Measurements from ENCODE around the gene ARVCF.

Gene ARVCF

DNA sequence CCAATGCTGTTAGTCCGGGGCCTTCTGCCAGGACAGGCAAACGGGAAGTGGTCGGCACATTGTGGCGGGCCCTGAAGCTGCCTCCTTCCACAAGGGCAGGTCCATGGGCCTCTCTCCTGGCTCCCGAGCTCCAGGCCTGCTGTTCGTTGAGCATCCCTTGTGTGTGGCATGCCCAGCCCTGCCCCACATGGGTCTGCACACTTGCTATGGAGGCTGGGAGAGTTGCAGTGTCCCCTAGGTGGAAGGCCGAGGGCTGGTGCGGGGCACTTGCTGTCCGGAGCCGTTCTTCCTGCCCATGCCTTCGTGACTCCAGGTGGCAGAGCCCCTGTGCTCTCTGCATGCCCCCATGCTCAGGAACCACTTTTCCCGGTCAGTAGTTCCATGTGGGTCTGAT, 37.4 kb upstream of the ARVCF start:
- no peak for DNase-seq (ENCODE audit: low read depth, low spot score)

DNA sequence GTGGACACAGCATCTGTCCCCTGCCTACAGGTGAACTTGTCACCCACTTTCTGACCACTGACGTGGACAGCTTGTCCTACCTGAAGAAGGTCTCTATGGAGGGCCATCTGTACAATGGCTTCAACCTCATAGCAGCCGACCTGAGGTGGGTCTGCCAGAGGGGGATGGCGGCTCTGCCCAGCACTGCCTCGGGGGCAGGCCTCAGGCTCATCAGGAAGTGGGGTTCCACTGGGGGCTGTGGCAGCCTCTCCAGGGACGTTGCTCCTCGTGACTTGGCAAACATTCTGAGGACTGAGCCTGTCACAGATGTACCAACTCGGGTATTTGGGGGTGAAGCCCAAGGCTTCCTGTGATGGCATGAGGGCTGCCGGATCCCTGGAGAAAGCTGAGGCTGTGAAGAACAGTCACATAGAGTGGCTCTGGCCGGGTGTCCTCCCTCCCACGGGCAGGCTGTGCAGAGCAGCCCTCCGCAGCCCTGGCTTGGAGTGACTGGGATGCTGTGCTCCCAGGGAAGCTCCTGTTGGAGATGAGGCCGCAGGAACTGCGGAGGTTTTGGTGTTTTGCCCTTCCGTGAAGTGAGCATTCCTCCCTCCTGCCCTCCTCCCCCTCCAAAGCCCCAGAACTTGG, 36.9 kb upstream of the ARVCF start:
- DNase-seq (ENCODE audit: low read depth, low spot score): no peak

- DNase-seq (ENCODE audit: low read depth, low spot score): no peak
Observed at GRCh38 chr22:20052309-20053259, 36.0 kb upstream of the ARVCF start.

- no peak for DNase-seq (ENCODE audit: low read depth, low spot score)
Observed at GRCh38 chr22:20051927-20052308, 35.3 kb upstream of the ARVCF start.

- DNase-seq (ENCODE audit: low read depth, low spot score): no peak
Observed at GRCh38 chr22:20046730-20047129, 30.1 kb upstream of the ARVCF start.

GRCh38 chr22:20044495-20045151, 28.0 kb upstream of the ARVCF start:
- DNase-seq (ENCODE audit: low read depth, low spot score): no peak

DNA sequence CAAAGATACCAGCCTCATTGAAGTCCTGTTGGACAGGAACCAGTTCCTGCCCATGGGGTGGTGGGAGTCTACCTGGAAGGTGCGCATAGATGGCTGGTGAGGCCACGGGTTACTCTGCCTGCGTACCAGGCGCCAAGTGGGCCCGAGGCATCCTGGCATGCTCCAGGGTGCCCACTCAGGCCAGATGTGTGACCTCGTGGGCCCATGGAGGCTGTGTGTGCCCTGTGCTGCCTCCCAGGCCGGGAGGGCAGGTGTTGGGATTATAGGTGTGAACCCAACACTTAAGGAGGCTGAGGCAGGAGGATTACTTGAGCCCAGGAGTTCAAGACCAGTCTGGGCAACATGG, 27.3 kb upstream of the ARVCF start:
- no peak for DNase-seq (ENCODE audit: low read depth, low spot score)

DNA sequence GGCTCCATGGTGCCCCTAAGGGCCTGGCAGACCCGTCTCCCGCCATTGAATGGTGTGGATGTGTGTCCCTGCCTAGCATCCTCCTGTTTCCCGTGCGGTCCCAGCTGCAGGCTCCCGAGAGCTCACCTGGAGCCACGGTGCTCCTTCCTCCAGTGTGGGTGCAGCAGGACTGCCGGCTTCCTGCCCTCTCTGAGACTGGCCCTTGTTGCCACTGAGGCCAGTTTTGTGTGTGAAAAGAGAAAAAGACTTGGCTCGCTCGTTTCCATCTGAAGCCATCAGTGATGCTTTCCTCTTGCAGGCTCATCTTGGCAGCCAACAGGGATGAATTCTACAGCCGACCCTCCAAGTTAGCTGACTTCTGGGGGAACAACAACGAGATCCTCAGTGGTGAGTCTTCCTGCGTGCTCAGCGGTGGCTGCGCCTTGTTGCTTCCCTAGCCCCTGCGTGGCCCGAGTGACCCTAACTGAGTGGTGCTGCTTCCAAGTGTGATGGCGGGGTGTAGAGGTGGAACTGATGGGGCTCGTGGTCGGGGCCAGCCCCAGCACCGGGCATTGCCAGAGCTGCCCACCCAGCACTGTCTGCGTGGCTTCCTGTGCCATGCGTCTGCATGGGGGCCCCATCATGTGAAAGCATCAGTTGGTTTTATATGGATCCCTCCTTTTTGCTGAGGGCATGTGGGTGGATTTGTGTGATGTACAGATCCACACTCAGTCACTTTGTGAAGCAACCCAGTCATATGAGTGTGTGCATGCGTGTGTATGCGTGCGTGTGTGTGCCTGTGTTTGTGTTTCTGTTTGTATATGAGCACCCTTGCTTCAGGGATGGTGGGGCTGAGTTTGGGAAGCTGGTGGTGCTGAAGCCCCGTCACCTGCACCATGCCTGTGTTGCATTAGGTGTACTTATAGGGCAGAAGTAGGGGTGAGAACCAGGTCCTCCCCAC, 26.7 kb upstream of the ARVCF start:
- DNase-seq (ENCODE audit: low read depth, low spot score): no peak

DNA sequence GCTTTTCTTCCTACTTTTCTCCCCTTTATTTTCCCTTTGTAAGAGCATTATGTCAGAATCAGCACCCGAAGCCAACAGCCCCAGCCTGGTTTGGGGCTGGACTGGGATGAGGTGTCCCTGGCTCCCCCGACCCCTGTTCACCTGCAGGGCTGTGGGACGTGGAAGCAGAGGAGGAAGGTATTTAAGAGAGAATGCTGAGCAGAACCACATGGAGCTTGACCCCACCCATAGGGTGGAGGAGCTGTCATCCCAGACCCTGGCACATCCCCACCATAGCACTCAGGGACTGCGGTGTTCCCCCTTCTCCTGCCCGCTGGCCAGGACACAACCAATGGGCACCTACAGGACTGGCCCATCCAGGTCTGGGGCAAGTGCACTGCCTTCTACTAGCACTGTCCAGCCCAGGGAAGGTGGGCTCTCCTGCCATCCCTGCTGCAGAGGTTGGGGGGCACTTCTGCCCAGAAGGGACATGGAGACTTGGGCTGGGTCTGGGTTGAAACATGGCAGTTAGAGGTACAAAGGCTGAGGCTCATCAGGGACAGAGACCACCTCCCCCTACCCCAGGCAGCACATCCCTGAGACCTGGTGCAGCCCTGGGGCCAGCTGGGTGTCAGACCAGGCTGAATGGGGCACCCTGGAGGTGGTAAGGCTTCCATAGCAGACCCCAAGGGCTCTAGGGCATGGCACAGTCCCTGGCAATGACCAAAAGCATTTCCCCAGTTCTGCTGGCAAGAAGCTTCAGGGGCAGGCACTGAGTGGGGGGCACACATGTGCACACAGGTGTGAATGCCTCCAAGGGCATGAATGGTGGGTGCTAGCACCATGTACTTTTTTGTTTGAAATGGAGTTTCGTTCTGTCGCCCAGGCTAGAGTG, 23.9 kb upstream of the ARVCF start:
- no peak for DNase-seq (ENCODE audit: low read depth, low spot score)

DNA sequence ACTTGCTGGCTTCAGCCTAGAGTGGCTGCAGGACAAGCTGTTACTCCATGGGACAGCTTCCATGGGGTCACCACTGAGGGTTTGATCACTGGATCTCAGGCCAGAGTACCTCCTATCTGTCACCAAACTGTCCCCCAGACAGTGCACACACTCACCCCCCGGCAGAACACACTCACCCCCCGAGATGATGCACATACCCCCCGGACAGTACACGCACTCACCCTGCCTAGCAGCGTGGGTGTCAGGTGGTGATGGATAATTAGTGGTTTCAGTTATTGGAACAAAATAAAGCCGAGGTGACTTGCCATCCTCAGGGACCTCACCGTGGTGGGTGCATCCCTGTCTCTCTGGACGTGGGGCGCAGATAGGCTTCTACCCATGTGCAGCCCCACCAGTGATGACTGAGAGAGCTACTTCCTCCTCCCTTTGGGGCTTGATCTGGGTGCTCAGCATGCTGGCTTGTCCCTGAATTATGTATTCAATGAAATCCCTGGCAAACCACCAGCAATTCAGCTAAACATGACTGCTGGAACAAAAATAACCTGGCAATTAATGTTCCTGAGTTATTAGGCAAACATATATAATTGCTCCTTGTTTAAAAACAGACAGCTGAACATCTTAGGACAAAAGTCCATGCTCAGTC, 23.2 kb upstream of the ARVCF start:
- DNase-seq (ENCODE audit: low read depth, low spot score): no peak

- DNase-seq (ENCODE audit: low read depth, low spot score): no peak
Observed at GRCh38 chr22:20038574-20038973, 22.0 kb upstream of the ARVCF start.

DNA sequence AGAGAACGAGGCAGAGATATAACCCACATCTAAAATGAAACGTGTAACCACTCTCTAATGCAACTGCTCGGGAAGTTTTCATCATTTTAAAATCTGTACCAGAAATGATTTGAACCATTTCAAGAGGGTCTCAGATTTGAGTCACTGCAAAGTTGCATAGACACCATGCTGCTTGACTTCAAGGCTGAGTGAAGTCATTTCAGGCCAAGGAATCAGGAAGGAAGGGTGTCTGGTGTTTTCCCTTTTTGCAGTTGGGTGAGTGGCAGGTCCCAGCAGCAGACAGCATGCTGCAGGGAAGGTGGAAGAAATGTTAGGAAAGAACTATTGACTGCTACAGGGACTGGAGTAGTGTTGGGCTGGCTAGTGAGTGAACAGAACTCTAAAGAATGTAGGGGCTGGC, 20.8 kb upstream of the ARVCF start:
- DNase-seq (ENCODE audit: low read depth, low spot score): no peak

DNA sequence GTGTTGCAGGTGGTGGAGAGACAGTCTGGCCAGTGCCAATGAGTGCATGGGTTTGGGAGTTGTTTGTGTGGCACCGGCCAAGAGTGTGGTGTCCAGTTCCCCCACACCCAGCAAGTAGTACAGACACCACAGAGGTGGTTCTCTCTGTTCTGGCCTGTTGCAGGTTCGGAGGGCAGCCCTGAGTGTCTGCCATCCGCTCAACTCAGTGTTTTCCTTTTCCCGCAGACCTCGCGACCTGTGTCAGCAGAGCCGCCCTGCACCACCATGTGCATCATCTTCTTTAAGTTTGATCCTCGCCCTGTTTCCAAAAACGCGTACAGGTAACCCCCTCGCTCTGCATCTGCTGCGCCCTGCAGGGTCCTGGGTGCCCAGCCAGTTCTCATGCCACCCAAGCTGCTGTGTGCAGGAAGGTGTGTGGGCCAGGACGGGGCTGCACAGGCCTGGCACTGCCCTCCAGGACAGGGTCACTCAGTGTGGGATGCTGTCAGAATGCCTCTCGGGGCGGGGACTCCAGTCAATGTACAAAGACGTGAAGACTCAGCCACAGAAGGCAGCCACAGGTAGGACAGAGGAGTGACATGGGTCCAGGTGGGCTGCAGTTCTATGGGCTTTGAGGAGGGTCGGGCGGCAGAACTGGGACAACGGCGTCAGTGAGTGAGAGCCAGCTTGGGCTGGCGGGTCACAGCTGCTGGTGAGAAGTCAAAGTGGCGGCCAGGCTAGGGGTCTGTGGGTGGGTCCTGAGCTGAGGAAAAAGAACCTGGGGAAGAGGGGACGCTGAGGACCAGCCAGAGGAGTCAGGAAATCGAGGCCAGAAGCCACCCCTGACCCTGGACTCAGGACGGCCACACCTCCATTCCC, 20.1 kb upstream of the ARVCF start:
- DNase-seq (ENCODE audit: low read depth, low spot score): no peak

GRCh38 chr22:20036084-20036482, 19.5 kb upstream of the ARVCF start:
- DNase-seq (ENCODE audit: low read depth, low spot score): no peak

DNA sequence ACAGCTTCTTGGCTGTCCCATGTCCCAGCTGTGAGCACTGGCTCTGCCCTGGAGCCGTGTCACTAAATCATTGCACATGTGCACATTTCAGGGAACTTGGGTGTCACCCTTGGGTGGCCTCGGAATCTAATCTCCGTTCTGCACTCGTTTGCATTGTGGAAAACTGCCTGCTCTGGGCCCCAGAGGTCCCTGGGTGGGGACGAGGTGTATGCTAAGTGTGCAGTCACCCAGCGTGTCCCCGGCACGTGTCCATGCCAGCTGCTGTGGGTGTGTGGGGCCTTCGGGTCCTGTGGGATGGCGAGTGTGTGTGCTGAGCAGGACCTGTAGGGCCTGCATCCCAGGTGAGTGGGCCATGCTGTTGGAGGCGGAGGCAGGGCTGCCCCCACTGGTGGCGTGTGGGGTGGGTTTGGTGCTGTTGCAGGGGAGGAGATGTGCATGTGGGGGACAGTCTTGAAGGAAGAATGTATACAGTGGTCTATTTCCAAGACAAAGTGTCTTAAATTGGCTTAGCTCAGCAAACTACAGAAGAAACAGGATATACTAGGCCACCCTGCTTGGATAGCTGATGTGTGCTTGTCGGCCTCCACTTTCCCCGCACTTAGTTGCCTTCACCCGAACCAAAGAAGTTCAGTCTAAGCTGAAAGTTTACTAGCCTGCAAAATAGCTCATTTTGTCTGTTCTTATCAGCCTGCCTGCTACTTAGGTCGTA, 18.9 kb upstream of the ARVCF start:
- no peak for DNase-seq (ENCODE audit: low read depth, low spot score)

GRCh38 chr22:20034143-20034542, 17.5 kb upstream of the ARVCF start:
- no peak for DNase-seq (ENCODE audit: low read depth, low spot score)

DNA sequence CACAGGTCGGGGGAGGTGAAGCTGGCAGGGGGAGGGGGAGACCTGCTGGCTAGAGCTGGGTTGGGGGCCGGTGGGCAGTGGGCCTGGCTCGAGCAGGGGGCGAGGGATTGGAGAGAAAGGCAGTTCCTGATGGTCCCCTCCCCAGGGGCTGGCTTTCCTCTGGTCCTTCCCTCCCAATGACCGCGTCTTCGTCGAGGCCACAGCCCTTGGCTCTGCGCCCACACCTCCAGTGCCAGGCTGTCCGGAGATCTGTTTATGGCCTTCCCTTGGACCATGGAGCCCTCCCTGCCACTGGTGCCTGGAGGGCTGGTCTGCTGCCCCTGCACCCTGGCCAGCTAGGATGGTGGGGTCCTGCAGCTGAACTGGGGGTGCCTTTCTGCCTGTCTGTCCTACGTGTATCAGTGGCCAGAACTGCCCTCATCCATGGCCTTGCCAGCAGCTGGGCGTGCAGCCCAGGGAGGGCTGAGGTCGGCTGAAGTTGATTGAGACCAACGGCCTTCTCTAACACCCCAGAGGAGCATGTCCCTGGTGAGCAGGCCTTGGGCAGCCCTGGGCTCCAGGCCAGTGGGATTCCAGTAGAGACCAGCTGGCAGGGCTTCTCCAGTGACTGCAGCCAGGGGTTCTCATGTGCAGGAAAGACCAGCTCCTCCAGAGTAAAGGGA, 16.6 kb upstream of the ARVCF start:
- DNase-seq (ENCODE audit: low read depth, low spot score): no peak

- DNase-seq (ENCODE audit: low read depth, low spot score): no peak
Observed at GRCh38 chr22:20032407-20032991, 15.9 kb upstream of the ARVCF start.
